ENCODE measurements around the gene CFAP119. TPM values are rescaled to one million over a fixed set of nuclear protein-coding genes. Genes with fewer than 3 reads are reported as not detected.

CFAP119 gene
- total and polyA plus RNA-seq, 2 experiments from 2014 or later = 2.2 to 5.2 TPM

DNA sequence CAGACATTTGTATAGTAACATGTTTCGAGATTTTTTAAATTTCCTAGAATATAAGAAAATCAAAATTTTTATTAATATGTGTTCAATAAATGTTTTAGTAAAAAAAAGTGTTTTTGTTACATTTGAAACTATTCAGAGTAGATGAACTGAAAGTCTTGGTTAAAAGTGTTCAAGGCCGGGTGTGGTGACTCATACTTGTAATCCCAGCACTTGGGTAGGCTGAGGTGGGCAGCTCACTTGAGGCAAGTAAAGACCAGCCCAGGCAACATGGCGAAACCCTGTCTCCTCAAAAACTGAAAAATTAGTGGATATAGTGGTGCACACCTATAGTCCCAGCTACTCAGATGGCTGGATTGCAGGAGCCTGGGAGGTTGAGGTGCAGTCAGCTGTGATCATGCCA is 30.5 kb downstream of the CFAP119 start:
- Mint-ChIP-seq H3K36me3 (ENCODE audit: low read depth) (peaks cover 71% of the 10 kb centered on the region), H3K27me3 (ENCODE audit: insufficient read depth, low read depth, poor library complexity) (peaks cover 2% of the 10 kb centered on the region), H3K27ac (no peak overlapping the region), H3K9me3 (no peaks in the 10 kb centered on the region), H3K4me3 (no peak overlapping the region), H3K4me1 (peaks cover 16% of the 10 kb centered on the region)
- Histone ChIP-seq H3K79me2 (replicated peaks; ENCODE audit: insufficient read depth) (peaks cover 16% of the 10 kb centered on the region; the same call in 1 of the 2 replicates), H3K4me1 (ENCODE audit: insufficient read depth) (peaks cover 16% of the 10 kb centered on the region), H3K36me3 (ENCODE audit: insufficient read depth) (peaks cover 39% of the 10 kb centered on the region), H3K4me2 (no peak overlapping the region), H3F3A (replicated peaks; ENCODE audit: low read depth) (no peaks in the 10 kb centered on the region; the same call in 1 of the 2 replicates), H3K27me3 (ENCODE audit: insufficient read depth) (no peaks in the 10 kb centered on the region), H2AFZ (no peak overlapping the region), H3K9me2 (ENCODE audit: insufficient read depth) (no peaks in the 10 kb centered on the region), H3K27ac (ENCODE audit: low read depth) (no peak overlapping the region), H3K4me3 (no peak overlapping the region), H4K20me1 (replicated peaks; ENCODE audit: insufficient read depth) (peaks cover 18% of the 10 kb centered on the region)
- DNase-seq (ENCODE audit: low spot score) (no peak), ATAC-seq (no peak)
- TF ChIP-seq POLR2AphosphoS5 (IDR thresholded peaks at IDR 0.05; ENCODE audit: low read depth) (no peak), ZNF114 (CRISPR knock-in tag; IDR thresholded peaks at IDR 0.05) (no peak), EZH2 (IDR thresholded peaks at IDR 0.05; ENCODE audit: low read depth, unreplicated experiment) (no peak), CREB1 (CRISPR knock-in tag; IDR thresholded peaks at IDR 0.05; ENCODE audit: low read depth) (no peak), NANOG (IDR thresholded peaks at IDR 0.05; ENCODE audit: borderline replicate concordance) (no peak), EZH2phosphoT487 (IDR thresholded peaks at IDR 0.05; ENCODE audit: unreplicated experiment) (no peak), ZNF331 (CRISPR knock-in tag; IDR thresholded peaks at IDR 0.05; ENCODE audit: low read depth) (no peak)
- TF ChIP-seq, protein P1, sequence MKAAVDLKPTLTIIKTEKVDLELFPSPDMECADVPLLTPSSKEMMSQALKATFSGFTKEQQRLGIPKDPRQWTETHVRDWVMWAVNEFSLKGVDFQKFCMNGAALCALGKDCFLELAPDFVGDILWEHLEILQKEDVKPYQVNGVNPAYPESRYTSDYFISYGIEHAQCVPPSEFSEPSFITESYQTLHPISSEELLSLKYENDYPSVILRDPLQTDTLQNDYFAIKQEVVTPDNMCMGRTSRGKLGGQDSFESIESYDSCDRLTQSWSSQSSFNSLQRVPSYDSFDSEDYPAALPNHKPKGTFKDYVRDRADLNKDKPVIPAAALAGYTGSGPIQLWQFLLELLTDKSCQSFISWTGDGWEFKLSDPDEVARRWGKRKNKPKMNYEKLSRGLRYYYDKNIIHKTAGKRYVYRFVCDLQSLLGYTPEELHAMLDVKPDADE (IDR thresholded peaks at IDR 0.05) = no peak
- TF ChIP-seq, protein P2, sequence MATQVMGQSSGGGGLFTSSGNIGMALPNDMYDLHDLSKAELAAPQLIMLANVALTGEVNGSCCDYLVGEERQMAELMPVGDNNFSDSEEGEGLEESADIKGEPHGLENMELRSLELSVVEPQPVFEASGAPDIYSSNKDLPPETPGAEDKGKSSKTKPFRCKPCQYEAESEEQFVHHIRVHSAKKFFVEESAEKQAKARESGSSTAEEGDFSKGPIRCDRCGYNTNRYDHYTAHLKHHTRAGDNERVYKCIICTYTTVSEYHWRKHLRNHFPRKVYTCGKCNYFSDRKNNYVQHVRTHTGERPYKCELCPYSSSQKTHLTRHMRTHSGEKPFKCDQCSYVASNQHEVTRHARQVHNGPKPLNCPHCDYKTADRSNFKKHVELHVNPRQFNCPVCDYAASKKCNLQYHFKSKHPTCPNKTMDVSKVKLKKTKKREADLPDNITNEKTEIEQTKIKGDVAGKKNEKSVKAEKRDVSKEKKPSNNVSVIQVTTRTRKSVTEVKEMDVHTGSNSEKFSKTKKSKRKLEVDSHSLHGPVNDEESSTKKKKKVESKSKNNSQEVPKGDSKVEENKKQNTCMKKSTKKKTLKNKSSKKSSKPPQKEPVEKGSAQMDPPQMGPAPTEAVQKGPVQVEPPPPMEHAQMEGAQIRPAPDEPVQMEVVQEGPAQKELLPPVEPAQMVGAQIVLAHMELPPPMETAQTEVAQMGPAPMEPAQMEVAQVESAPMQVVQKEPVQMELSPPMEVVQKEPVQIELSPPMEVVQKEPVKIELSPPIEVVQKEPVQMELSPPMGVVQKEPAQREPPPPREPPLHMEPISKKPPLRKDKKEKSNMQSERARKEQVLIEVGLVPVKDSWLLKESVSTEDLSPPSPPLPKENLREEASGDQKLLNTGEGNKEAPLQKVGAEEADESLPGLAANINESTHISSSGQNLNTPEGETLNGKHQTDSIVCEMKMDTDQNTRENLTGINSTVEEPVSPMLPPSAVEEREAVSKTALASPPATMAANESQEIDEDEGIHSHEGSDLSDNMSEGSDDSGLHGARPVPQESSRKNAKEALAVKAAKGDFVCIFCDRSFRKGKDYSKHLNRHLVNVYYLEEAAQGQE (IDR thresholded peaks at IDR 0.05; ENCODE audit: unreplicated experiment) = no peak

DNA sequence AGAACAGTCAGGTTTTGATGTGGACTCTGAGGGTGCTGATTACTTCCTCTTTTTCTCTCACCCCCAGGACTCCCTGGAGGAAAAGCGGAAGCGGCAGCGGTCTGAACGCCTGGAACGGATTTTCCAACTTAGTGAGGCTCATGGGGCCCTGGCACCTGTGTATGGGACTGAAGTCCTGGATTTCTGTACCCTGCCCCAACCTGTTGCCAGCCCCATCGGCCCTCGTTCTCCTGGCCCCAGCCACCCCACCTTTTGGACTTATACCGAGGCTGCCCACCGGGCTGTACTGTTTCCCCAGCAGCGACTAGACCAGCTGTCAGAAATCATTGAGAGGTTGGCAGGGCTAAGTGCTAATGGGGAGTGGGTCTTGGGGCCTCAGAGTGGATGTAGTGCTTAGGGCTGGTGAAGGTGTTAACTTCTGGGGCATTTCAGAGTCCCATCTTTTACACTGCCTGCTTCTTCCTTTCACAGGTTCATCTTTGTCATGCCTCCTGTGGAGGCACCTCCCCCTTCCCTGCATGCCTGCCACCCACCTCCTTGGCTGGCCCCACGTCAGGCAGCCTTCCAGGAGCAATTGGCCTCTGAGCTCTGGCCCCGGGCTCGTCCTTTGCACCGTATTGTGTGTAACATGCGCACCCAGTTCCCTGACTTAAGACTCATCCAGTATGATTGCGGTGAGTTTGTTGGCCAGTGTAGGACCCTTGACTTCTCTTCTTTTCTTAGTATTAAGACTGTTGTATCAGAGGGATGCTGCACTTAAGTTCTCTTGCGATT is 32.8 kb downstream of the CFAP119 start:
- DNase-seq (ENCODE audit: low spot score) (peak; percentile 12), ATAC-seq (peak; percentile 52)
- H3K36me3 ChIP-seq (ENCODE audit: insufficient read depth) = peaks cover 33% of the 10 kb centered on the region
- H3K4me2 ChIP-seq = peak overlapping the region; percentile 58; the same call in 1 of the 2 replicates
- no peaks in the 10 kb centered on the region; the same call in 1 of the 2 replicates for H3F3A ChIP-seq (replicated peaks; ENCODE audit: low read depth)
- H3K4me1 ChIP-seq (ENCODE audit: insufficient read depth) = peaks cover 16% of the 10 kb centered on the region
- H3K27me3 ChIP-seq (ENCODE audit: insufficient read depth) = no peaks in the 10 kb centered on the region
- Mint-ChIP-seq H3K27me3 (ENCODE audit: insufficient read depth, low read depth, poor library complexity) (peaks cover 8% of the 10 kb centered on the region), H3K27ac (peak overlapping the region; percentile 83), H3K36me3 (ENCODE audit: low read depth) (peaks cover 74% of the 10 kb centered on the region), H3K9me3 (no peaks in the 10 kb centered on the region), H3K4me1 (peaks cover 16% of the 10 kb centered on the region), H3K4me3 (no peak overlapping the region)
- peaks cover 23% of the 10 kb centered on the region for H4K20me1 ChIP-seq (replicated peaks; ENCODE audit: insufficient read depth)
- H3K9me2 ChIP-seq (ENCODE audit: insufficient read depth) = no peaks in the 10 kb centered on the region
- H3K4me3 ChIP-seq = no peak overlapping the region
- H3K79me2 ChIP-seq (replicated peaks; ENCODE audit: insufficient read depth) = peaks cover 28% of the 10 kb centered on the region
- H3K27ac ChIP-seq (ENCODE audit: low read depth) = no peak overlapping the region
- H2AFZ ChIP-seq = no peak overlapping the region
- no peak for TF ChIP-seq EZH2phosphoT487 (IDR thresholded peaks at IDR 0.05; ENCODE audit: unreplicated experiment)
- no peak for TF ChIP-seq NANOG (IDR thresholded peaks at IDR 0.05; ENCODE audit: borderline replicate concordance)
- no peak for TF ChIP-seq ZNF331 (CRISPR knock-in tag; IDR thresholded peaks at IDR 0.05; ENCODE audit: low read depth)
- no peak for TF ChIP-seq POLR2AphosphoS5 (IDR thresholded peaks at IDR 0.05; ENCODE audit: low read depth)
- TF ChIP-seq, protein P1 (IDR thresholded peaks at IDR 0.05) = no peak
- no peak for TF ChIP-seq STAT1 (IDR thresholded peaks at IDR 0.05; ENCODE audit: unreplicated experiment)
- TF ChIP-seq, protein P2 (IDR thresholded peaks at IDR 0.05; ENCODE audit: unreplicated experiment) = no peak
- TF ChIP-seq EZH2 (IDR thresholded peaks at IDR 0.05; ENCODE audit: low read depth, unreplicated experiment) = no peak

All from GM23338 (cell line).